ENCODE measurements around the gene CHMP2A.

- TF ChIP-seq EP300 (IDR thresholded peaks at IDR 0.05) (no peak), CTCF (IDR thresholded peaks at IDR 0.05) (no peak), POLR2A (IDR thresholded peaks at IDR 0.05) (no peak)
Observed at GRCh38 chr19:58571575-58571947, 16.7 kb upstream of the CHMP2A start.

Measured in gastroesophageal sphincter (tissue), 3 donors.